Hematopoietic multipotent progenitor cell treated with erythropoietin and hydrocortisone succinate and interleukin-3 and kit ligand, for 15 days (in vitro differentiated cells): ENCODE measurements around the gene UBR4.

Experiments
- DNase-seq: peaks from one replicate; pipeline ENCODE4 v3.0.0-alpha.2; 2015; ENCODE audit warnings: low spot score

UBR4 gene

DNA sequence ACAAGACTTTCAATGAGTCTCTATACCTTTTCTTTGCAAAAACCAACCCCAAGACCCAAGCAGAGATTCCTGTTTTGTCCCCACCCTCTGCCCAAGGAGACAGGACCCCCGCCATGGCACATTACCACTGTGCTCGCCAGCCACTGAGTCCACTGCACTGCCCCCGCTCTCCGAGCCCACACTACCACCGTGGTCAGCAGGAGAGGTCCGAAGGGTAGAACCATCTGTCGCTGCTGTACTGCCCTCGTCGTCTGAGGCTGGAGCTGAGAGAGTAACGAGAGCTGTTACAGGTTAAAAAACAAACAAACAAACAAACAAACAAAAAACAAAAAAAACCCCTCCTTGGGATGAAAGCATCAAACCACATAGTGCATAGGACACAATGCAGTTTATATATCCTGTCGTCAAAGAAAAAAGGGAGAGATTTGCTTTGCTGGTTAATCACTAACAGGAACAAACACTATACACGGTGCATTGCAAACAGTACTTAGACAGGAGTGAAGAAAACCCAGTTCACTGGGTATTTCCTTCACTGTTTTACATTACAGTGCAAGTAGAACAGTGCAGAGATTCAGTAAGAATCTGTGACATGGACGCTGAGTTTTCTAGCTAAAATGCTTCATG, 71.0 kb downstream of the UBR4 start:
- DNase-seq, result no peak

DNA sequence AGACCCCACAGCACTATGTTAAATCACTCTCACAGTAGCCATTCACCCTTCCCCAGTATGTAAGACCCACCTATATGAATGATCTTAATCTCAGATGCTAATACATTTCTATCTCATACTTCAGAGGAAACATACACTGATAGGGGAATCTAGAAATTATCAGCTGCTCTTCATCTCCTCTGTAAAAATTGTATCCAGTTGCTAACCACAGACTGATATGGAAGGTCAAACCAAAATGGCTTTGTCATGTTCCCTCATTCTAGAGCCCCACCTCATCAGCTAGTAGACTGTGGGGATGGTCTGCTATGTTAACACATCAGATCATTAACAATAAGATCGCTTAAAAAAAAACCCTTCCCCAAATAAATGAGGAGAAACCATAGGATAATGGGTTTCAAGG, 71.7 kb downstream of the UBR4 start:
- DNase-seq, result no peak

- DNase-seq, result no peak
Measured at GRCh38 chr1:19137158-19137557, 72.9 kb downstream of the UBR4 start.

GRCh38 chr1:19133360-19133759, 76.7 kb downstream of the UBR4 start:
- DNase-seq, result no peak

GRCh38 chr1:19130468-19130867, 79.6 kb downstream of the UBR4 start:
- DNase-seq, result no peak

DNA sequence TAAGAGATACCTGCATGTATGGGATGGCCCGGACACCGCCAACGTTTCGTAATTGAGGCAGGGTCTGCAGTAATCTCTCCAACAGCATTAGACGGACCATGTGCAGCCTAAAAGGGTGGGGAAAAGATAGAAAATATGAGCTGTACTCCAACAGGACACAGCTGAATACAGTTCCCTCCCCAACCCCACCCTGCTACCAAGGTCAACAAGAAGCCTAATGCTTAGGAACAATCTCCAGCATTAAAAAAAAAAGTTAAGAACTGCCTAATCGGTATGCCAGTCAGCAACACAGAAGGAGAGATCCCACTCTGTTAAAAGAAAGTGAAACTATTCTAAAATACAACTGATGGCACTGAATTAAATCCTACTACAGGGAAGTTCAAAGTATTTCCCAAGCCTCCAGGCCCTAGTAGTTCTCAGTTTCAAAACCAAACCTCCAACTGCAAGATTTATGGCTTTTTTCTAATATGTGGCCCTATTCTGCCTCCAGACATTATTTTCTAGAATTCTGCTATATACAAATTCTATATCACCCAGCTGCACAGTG, 81.0 kb downstream of the UBR4 start:
- no peak for DNase-seq

- no peak for DNase-seq
Measured at GRCh38 chr1:19124273-19124672, 85.8 kb downstream of the UBR4 start.

- DNase-seq, result no peak
Measured at GRCh38 chr1:19123837-19124236, 86.2 kb downstream of the UBR4 start.

GRCh38 chr1:19122668-19123067, 87.4 kb downstream of the UBR4 start:
- no peak for DNase-seq

- DNase-seq, result no peak
Measured at GRCh38 chr1:19121192-19121591, 88.9 kb downstream of the UBR4 start.

DNA sequence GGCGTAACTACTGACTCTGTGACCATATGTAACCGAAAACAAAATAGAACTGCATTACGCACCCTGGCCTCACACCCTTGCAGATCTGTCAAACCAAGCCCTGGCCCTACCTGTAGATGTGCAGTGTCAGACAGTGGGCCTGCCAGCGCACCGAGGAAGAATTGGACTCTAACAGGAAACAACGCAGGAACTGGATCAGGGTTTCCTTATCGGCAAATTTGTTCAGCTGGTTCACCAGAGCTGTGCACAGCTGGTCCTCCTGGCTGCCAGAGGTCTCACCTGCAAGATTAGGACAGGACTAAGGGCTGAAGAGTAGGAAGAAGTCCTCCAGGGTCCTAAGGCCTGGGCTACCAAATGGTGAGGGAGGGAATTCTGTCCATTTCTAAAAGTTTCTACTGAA, 90.0 kb downstream of the UBR4 start:
- DNase-seq, result no peak

GRCh38 chr1:19115082-19115808, 94.8 kb downstream of the UBR4 start:
- no peak for DNase-seq

DNA sequence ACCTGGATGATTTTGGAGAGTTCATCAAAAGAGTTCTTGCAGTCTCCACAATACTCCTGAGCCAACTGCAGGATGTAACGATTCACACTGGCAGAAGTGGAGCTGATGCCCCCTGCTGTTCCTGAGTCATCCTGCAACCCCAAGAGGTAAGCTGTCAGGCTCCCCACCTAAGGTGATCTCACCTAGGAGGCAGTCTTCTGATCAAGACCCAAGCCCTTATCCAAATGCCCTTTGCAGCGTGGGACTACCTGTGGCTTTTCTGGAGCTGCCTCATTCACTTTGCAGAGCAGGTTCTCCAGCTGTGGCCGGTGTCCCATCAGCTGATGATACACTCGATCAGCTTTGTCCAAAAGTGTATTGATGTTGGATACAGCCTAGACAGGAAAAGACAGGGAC, 96.4 kb downstream of the UBR4 start:
- DNase-seq, result peak; percentile 24

DNA sequence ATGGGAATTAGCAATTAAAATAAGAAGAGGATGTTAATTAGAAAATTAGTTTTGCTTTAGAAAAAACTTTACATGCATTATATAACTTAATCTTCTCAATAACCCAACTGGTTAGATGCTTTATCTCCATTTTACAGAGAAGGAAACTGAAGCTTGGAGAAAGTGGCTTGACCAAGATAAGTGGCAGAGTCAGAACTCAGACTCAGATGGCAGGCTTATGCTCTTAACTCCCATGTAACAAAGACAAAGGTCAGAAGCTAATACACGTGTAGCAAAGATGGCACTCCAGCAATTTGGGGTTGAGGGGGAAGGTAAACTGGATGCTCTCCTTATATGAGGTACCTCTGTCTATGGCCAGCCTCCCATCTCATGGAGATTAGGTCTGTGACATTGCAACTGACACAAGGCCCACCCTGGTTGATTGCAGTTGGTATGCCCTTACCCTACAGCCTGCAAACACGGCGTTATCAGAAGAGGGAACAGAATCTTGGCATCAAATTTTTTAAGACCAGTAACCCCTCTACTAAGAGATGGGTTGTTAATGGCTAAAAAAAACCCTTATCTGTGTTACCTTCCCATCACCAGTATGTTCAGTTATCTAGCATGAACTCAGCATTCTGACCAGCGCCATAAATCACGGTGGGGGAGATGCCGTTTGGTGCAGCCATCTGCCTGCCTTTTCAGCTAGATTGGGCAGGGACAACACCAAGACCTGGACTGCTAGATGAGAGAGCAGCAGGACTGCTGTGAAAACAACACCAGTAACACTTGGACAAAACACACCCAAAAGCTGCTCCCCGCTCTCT, 97.0 kb downstream of the UBR4 start:
- DNase-seq, result no peak

DNA sequence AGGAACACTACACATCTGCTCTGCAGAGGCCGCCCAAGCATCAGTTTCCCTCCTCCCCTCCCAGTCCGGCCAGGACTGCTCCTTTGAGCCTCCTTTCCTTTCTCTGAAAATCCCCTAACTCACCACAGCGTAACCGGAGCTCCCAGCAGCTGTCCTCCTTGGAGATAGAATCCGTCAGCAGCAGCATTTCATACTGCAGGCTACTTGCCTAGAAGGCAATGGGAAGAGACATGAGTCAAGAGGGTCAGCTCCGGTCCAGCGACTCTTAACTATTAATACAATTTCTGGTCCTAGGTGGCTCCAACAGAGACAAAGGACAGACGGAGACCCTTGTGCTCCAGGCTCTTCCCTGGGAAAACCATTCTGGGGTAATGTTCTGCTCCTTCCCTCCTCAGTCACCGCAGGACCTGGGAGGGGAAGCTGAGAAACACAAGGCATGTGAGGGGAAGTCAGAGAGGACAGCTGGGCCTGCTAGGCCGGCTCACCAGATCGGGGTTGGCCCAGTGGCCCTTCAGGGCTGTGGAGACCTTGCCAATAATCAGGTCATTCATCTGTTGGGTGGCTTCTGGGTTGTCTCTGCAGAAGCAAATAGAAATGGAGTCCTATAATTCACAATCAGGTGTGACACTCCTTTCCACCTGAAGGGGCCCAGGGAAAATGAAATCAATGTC, 99.7 kb downstream of the UBR4 start:
- no peak for DNase-seq

GRCh38 chr1:19109545-19109944, 100.5 kb downstream of the UBR4 start:
- no peak for DNase-seq

- no peak for DNase-seq
Measured at GRCh38 chr1:19101244-19101643, 108.8 kb downstream of the UBR4 start.

- no peak for DNase-seq
Measured at GRCh38 chr1:19100028-19100427, 110.0 kb downstream of the UBR4 start.

- DNase-seq, result no peak
Measured at GRCh38 chr1:19096990-19097389, 113.1 kb downstream of the UBR4 start.

- DNase-seq, result peak; percentile 16
Measured at GRCh38 chr1:19096036-19096833, 113.8 kb downstream of the UBR4 start.

DNA sequence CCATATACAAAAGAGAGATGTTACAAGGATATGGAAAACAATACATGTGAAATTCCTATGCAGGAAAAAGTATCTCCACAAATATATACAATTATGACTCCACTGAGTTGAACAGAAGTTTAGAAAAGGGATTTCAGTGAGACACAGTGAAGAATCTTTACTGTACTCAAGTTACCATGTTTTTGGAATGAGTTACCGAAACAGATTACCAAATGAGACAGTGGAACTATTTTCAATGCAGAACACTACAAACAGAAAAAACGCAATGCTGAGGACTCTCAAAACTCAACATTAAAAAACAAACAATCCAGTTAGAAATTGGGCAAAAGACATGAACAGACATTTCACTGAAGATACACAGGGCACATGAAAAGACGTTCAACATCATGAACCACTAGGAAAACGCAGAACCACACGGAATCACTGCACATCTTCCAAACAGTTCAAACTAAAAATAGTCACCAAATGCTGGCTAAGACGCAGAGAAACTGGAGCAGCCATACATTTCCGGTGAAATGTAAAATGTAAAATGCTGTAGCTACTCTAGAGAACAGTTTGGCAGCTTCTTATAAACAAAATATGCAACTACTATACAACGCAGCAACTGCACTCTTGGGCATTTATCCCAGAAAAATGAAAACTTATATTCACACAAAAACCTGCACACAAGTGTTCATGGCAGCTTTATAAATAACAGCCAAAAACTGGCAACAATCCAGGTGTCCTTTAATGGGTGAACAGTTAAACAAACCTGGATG, 118.7 kb downstream of the UBR4 start:
- DNase-seq, result no peak
